Stimulated activated CD4-positive, alpha-beta T cell treated with anti-CD3 and anti-CD28 coated beads, Interleukin-12 subunit alpha, Interleukin-12 subunit beta, amount 100 ng/mL, for 24 hours (primary cell): Measurements from ENCODE around the gene SENP7.
A peak's percentile ranks its signal among the peaks of the same experiment; 100 is the strongest.
"Not testable (repeated sequence)": the region's sequence is repeated elsewhere in the genome, so short reads cannot be mapped to it uniquely, and the experiment has no call there.

Source experiments
- DNase-seq, 2 experiments: peaks; one replicate each; pipeline ENCODE4 v3.0.0-alpha.2; 2020; ENCODE audit warnings: low read depth in 2 of 2

The SENP7 gene

GRCh38 chr3:101512646-101513418, at the start of gene SENP7:
SENP7 (minus strand) TSS chr3:101513212; CDS start chr3:101513130, 82 bp downstream.
- peak; percentile 40 to 77 for DNase-seq

DNA sequence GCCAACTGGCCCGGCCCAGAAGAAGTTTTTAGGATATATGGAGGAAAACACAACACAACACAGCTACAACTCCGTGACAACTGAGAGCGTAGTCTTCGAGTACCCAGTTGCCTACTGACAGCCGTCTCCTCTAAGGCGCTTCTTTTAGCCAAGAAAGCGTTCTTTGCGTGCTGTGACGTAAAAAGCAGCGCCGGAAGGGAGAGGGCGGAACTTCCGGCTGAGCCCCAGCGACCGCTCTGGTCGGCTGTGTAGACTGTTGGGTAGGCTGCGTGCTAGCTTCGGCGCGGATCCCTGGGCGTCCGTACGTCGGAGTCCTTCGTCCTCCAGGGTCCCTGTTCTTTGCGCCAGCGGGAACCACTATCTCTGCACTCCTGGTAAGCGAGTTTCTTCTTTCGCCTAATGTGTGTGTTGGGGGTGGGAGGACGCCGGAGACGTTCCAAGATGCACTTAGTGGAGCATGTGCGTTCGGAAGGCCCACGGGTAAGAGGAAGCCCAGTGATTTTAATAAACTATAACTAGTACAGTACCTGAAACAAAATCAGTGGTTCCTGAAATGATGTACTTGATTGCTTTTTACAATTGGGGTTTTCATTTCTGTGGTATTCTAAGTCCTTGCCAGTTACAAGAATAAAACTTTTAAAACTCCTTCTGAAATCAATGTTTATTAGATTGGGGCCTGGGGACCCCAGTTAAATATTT, 48.8 kb upstream of the SENP7 start, which contains the start of gene TRMT10C:
TRMT10C (plus strand) TSS at position 239 of the 699 bp plus-strand sequence. CDS start 2,914 bp downstream, outside the sequence.
- DNase-seq: peak; percentile 88 to 90

DNA sequence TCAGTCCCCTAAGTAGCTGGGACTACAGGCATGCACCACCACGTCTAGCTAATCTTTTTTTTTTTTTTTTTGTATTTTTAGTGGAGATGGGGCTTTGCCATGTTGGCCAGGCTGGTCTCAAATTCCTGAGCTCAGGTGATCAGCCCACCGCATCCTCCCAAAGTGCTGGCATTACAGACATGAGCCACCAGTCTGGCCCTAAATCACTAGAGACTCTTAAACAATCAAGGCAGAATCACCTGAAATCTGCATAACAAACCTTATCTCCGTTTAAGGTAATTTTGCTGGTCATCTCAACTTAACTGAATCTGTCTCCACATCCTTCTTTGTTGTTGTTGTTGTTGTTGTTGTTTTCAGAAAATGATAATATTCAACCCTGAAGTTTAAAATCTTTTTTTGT, 43.1 kb upstream of the SENP7 start:
- no peak for DNase-seq

- DNase-seq: not testable (repeated sequence)
Observed at GRCh38 chr3:101553381-101553780, 40.4 kb upstream of the SENP7 start.

DNA sequence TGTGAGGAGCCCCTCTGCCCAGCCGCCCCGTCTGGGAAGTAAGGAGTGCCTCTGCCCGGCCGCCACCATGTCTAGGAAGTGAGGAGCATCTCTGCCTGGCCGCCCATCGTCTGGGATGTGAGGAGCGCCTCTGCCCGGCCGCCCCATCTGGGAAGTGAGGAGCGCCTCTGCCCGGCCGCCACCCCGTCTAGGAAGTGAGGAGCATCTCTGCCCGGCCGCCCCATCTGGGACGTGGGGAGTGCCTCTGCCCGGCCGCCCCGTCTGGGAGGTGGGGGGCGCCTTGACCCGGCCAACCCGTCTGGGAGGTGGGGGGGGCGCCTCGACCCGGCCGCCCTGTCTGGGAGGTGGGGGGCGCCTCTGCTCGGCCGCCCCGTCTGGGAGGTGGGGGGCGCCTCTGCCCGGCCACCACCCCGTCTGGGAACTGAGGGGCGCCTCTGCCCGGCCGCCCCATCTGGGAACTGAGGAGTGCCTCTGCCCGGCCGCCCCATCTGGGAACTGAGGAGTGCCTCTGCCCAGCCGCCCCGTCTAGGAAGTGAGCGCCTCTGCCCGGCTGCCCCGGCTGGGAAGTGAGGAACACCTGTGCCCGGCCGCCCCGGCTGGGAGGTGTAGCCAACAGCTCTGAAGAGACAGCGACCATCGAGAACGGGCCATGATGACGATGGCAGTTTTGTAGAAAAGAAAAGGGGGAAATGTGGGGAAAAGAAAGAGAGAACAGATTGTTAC, 38.5 kb upstream of the SENP7 start:
- DNase-seq: not testable (repeated sequence)

DNA sequence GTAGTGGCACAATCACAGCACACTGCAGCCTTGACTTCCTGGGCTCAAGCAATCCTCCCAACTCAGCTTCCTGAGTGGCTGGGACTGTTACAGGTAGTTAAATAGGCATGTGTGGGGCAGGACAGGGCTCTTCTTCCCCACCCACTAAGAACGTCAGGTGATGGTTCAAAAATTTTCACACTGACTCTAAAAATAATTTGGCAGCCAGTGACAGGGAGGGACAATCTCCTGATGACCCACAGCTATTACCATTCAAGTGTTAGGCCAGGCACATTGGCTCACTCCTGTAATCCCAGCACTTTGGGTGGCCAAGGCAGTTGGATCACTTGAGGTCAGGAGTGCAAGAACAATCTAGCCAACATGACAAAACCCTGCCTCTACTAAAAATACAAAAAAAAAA, 36.5 kb upstream of the SENP7 start:
- DNase-seq: no peak

- DNase-seq: no peak
Observed at GRCh38 chr3:101548527-101549105, 35.6 kb upstream of the SENP7 start.

- DNase-seq: no peak
Observed at GRCh38 chr3:101544161-101544850, 31.3 kb upstream of the SENP7 start.

DNA sequence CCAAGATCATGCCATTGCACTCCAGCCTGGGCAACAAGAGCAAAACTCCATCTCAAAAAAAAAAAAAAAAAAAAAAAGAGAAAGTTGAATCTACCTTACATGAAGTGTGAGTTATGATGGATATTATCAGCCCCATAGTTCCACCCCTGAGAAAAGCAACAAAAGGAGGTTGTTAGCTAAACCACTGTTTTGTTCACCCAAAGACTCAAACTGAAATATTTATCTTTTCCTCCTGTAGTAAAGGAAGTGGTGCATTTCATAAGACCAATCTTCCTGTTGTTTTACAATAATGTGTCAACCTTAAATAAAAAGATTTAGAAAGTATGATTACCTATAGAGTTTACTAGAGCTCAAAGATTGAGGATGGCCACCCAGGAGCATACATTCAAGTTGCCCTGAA, 29.9 kb upstream of the SENP7 start:
- no peak for DNase-seq

- DNase-seq: not testable (repeated sequence)
Observed at GRCh38 chr3:101536955-101537354, 23.9 kb upstream of the SENP7 start.

GRCh38 chr3:101536266-101536665, 23.3 kb upstream of the SENP7 start:
- no peak for DNase-seq

- DNase-seq: no peak
Observed at GRCh38 chr3:101535221-101535620, 22.2 kb upstream of the SENP7 start.

DNA sequence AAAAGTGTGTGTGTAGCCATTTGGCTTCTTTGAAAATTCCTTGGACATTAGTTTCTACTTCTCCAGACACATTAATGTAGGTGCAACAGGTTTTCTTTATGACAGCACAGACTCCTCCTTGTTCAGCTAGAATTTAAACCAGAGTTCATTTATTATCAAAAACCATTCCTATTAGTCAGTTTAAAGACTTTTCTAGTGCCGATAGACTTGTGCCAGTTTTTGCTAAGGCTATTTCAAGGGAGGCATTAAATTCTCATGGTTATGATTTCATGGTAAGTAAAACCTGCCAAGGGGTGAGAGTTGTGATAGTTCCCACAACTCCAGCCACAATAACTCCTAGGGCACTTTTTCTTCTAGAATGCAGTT, 20.6 kb upstream of the SENP7 start:
- no peak for DNase-seq

- DNase-seq: no peak
Observed at GRCh38 chr3:101532783-101533602, 20.0 kb upstream of the SENP7 start.

DNA sequence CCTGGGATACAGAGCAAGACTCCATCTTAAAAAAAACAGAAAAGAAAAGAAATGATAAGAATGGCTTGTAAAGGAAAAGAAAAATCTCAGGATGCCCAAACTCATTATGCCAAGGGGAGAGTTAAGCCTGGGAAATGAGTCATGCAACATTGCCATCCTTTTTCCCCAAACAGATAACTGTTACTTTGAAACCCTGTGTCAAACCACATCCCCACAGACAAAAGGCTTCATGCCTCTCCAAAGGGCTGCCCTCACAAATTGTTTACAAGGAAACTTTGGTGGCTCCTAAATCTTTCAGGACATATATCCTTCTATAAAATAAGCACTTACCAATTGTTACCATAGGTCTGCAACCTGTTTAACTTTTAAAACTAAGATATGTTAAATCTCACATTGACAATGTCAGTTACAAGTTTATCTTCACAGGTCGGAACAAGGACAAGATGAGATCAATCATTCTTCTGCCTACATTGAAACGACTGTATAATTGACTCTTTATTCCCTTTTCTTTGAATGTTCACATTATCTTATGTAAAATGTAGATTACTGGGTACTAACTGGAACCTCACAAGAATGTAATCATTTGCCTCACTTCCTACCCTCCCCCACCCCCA, 18.6 kb upstream of the SENP7 start:
- DNase-seq: no peak

DNA sequence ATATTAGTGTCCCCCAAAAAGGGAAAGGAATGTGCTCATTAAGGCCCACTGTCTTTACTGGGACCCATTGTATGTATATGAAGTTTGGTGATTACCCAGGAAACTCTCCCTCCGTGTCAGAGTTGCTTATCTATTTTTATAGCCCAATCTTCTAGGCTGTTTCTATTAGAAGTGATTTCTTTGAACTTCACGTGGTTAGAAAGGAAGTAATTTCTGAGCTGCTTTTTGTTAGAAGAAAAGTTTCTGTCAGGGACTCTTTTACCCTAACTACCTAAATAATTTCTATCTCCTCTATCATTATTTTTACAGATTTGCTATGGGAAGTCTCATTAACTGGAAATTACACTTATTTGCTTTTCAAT, 17.7 kb upstream of the SENP7 start:
- DNase-seq: no peak

DNA sequence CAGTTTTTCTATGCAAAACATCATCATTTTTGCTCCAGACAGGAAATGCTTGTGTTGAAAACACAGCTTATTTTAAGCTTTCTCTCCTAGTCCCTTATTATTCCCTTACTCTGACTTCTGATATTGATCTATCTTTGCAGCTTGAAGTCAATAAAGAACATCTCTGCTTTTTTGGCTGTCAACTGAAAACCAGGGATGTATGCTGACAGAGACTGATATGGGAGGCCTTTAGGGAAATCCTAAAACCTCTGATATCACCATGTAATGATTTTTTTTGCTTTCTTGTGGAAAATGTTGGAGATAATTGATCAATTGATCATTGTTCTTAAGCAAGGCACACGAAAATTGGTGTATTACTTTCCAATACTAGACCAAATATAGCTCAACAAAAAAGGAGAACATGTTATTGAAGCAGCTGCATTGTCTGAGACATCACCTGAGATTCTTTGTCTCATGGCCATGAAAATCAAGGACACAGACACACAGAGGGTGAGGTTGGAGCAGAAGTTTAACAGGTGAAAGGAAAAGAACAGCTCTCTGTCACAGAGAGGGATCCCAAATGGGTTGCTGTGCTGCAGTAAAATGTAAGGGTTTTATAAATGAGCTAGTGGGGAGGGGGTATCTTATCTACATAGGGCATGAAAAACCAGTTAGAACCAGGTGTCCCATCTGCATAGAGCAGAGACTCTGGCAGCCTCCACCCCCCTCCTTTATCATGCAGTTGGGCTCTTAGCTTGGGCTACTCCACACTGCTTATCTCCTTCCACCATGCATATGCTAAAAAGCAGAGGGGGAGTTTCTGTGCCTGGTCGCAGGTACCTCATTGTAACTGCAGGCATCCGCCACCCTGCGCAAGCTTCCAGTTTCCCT, 17.0 kb upstream of the SENP7 start:
- no peak for DNase-seq

- DNase-seq: no peak
Observed at GRCh38 chr3:101527906-101528305, 14.9 kb upstream of the SENP7 start.

DNA sequence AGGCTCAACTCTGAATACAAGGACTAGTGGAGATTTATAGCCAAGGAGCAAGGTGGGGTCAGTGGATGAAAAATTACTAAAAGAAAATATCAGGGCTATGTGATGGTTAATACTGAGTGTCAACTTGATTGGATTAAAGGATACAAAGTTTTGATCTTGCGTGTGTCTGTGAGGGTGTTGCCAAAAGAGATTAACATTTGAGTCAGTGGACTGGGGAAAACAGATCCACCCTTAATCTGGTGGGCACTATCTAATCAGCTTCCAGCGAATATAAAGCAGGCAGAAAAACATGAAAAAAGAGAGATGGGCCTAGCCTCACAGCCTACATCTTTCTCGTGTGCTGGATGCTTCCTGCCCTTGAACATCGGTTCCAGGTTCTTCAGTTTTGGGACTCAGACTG, 14.4 kb upstream of the SENP7 start:
- DNase-seq: no peak
